ENCODE measurements around the gene SCGB2A2.

GRCh38 chr11:62221498-62221897 lies 48.5 kb upstream of the SCGB2A2 start:
- TF ChIP-seq, protein P1, sequence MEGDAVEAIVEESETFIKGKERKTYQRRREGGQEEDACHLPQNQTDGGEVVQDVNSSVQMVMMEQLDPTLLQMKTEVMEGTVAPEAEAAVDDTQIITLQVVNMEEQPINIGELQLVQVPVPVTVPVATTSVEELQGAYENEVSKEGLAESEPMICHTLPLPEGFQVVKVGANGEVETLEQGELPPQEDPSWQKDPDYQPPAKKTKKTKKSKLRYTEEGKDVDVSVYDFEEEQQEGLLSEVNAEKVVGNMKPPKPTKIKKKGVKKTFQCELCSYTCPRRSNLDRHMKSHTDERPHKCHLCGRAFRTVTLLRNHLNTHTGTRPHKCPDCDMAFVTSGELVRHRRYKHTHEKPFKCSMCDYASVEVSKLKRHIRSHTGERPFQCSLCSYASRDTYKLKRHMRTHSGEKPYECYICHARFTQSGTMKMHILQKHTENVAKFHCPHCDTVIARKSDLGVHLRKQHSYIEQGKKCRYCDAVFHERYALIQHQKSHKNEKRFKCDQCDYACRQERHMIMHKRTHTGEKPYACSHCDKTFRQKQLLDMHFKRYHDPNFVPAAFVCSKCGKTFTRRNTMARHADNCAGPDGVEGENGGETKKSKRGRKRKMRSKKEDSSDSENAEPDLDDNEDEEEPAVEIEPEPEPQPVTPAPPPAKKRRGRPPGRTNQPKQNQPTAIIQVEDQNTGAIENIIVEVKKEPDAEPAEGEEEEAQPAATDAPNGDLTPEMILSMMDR (IDR thresholded peaks at IDR 0.05; ENCODE audit: insufficient read depth, low read length): no peak
- TF ChIP-seq POLR2AphosphoS5 (IDR thresholded peaks at IDR 0.05; ENCODE audit: low read depth): no peak
- TF ChIP-seq, protein P2, sequence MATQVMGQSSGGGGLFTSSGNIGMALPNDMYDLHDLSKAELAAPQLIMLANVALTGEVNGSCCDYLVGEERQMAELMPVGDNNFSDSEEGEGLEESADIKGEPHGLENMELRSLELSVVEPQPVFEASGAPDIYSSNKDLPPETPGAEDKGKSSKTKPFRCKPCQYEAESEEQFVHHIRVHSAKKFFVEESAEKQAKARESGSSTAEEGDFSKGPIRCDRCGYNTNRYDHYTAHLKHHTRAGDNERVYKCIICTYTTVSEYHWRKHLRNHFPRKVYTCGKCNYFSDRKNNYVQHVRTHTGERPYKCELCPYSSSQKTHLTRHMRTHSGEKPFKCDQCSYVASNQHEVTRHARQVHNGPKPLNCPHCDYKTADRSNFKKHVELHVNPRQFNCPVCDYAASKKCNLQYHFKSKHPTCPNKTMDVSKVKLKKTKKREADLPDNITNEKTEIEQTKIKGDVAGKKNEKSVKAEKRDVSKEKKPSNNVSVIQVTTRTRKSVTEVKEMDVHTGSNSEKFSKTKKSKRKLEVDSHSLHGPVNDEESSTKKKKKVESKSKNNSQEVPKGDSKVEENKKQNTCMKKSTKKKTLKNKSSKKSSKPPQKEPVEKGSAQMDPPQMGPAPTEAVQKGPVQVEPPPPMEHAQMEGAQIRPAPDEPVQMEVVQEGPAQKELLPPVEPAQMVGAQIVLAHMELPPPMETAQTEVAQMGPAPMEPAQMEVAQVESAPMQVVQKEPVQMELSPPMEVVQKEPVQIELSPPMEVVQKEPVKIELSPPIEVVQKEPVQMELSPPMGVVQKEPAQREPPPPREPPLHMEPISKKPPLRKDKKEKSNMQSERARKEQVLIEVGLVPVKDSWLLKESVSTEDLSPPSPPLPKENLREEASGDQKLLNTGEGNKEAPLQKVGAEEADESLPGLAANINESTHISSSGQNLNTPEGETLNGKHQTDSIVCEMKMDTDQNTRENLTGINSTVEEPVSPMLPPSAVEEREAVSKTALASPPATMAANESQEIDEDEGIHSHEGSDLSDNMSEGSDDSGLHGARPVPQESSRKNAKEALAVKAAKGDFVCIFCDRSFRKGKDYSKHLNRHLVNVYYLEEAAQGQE (IDR thresholded peaks at IDR 0.05; ENCODE audit: insufficient replicate concordance, low read depth): no peak
- no peak for TF ChIP-seq SPI1 (IDR thresholded peaks at IDR 0.05; ENCODE audit: borderline replicate concordance, low read depth)

All from HL-60 (cell line).